Adipocyte (in vitro differentiated cells): ENCODE measurements around the gene DNAH2.

ENCODE experiments used
- DNase-seq: peaks from one replicate; pipeline ENCODE4 v3.0.0-alpha.2; 2015; ENCODE audit warnings: low read depth
- H3K27me3 ChIP-seq: replicated peaks from 2 replicates; pipeline ENCODE4 v1.7.0; 2013; ENCODE audit warnings: mild to moderate bottlenecking, low read length, moderate library complexity; ENCODE audit not compliant: control insufficient read depth, insufficient read depth
- H3K36me3 ChIP-seq: 2 replicates; pipeline ENCODE4 v1.7.0; 2013; ENCODE audit warnings: low read length, mild to moderate bottlenecking, moderate library complexity; ENCODE audit not compliant: control insufficient read depth, insufficient read depth, severe bottlenecking
- H3K4me1 ChIP-seq: 2 replicates; pipeline ENCODE4 v1.7.0; 2013; ENCODE audit warnings: mild to moderate bottlenecking, low read length, moderate library complexity; ENCODE audit not compliant: control insufficient read depth, insufficient read depth
- H3K4me3 ChIP-seq: 2 replicates; pipeline ENCODE4 v1.7.0; 2013; ENCODE audit warnings: mild to moderate bottlenecking, low read length, moderate library complexity
- H3K9ac ChIP-seq: 2 replicates; pipeline ENCODE4 v1.7.0; 2013; ENCODE audit warnings: mild to moderate bottlenecking, low read length, moderate library complexity
- H3K9me3 ChIP-seq: 2 replicates; pipeline ENCODE4 v1.7.0; 2013; ENCODE audit warnings: mild to moderate bottlenecking, low read length, moderate library complexity; ENCODE audit not compliant: control insufficient read depth

The DNAH2 gene

GRCh38 chr17:7687072-7687907 lies 30.3 kb upstream of the DNAH2 start, which contains the start of gene TP53:
TP53 (minus strand) TSS chr17:7687490; CDS start chr17:7676594, 10,896 bp downstream.
- H3K4me3 ChIP-seq = peak within 1 kb of the TSS; percentile 100
- no peaks in the 10 kb centered on the region for H3K9me3 ChIP-seq
- H3K4me1 ChIP-seq = peaks cover 25% of the 10 kb centered on the region
- no peaks in the 10 kb centered on the region for H3K36me3 ChIP-seq
- no peaks in the 10 kb centered on the region for H3K27me3 ChIP-seq
- peak; percentile 94 for DNase-seq
- H3K9ac ChIP-seq = peak within 1 kb of the TSS; percentile 100

- peak; percentile 100 for DNase-seq
- Histone ChIP-seq H3K9me3 (no peaks in the 10 kb centered on the region), H3K4me3 (peak within 1 kb of the TSS; percentile 100), H3K4me1 (peaks cover 25% of the 10 kb centered on the region), H3K27me3 (no peaks in the 10 kb centered on the region), H3K9ac (peak within 1 kb of the TSS; percentile 100), H3K36me3 (no peaks in the 10 kb centered on the region)
These were observed 29.4 kb upstream of the DNAH2 start, which contains the start of gene WRAP53 for GRCh38 chr17:7687908-7688807. WRAP53 (plus strand) TSS chr17:7688477; CDS start chr17:7688649, 172 bp downstream.

GRCh38 chr17:7688808-7689316 lies 28.7 kb upstream of the DNAH2 start:
- peaks cover 25% of the 10 kb centered on the region for H3K4me1 ChIP-seq
- no peak for DNase-seq
- no peaks in the 10 kb centered on the region for H3K36me3 ChIP-seq

GRCh38 chr17:7695586-7695985 lies 22.0 kb upstream of the DNAH2 start:
- H3K4me3 ChIP-seq = no peak overlapping the region
- no peak for DNase-seq
- no peaks in the 10 kb centered on the region for H3K9me3 ChIP-seq
- H3K27me3 ChIP-seq = no peaks in the 10 kb centered on the region
- H3K36me3 ChIP-seq = no peaks in the 10 kb centered on the region
- H3K4me1 ChIP-seq = no peaks in the 10 kb centered on the region
- H3K9ac ChIP-seq = no peak overlapping the region

More at GRCh38 chr17:7688808-7689316, 28.7 kb upstream of the DNAH2 start:
- peak overlapping the region; percentile 95 for H3K4me3 ChIP-seq
- H3K27me3 ChIP-seq = no peaks in the 10 kb centered on the region
- peak overlapping the region; percentile 89 for H3K9ac ChIP-seq
- H3K9me3 ChIP-seq = no peaks in the 10 kb centered on the region

- Histone ChIP-seq H3K9ac (no peak overlapping the region), H3K9me3 (no peaks in the 10 kb centered on the region), H3K27me3 (no peaks in the 10 kb centered on the region), H3K4me1 (no peaks in the 10 kb centered on the region), H3K36me3 (peaks cover 10% of the 10 kb centered on the region), H3K4me3 (no peak overlapping the region)
- no peak for DNase-seq
These were observed 19.5 kb upstream of the DNAH2 start for GRCh38 chr17:7697828-7698588.

GRCh38 chr17:7700510-7700909 lies 17.0 kb upstream of the DNAH2 start:
- no peak for DNase-seq
- Histone ChIP-seq H3K27me3 (peaks cover 12% of the 10 kb centered on the region), H3K9ac (no peak overlapping the region), H3K4me1 (peaks cover 11% of the 10 kb centered on the region), H3K4me3 (no peak overlapping the region), H3K36me3 (peaks cover 10% of the 10 kb centered on the region), H3K9me3 (no peaks in the 10 kb centered on the region)

- Histone ChIP-seq H3K4me1 (peaks cover 11% of the 10 kb centered on the region), H3K27me3 (peaks cover 24% of the 10 kb centered on the region), H3K4me3 (no peak overlapping the region), H3K36me3 (peaks cover 10% of the 10 kb centered on the region), H3K9ac (no peak overlapping the region), H3K9me3 (no peaks in the 10 kb centered on the region)
- no peak for DNase-seq
These were observed 15.9 kb upstream of the DNAH2 start for GRCh38 chr17:7701681-7702080.

- DNase-seq = no peak
- no peak overlapping the region for H3K4me3 ChIP-seq
- H3K9ac ChIP-seq = no peak overlapping the region
- no peaks in the 10 kb centered on the region for H3K9me3 ChIP-seq
- peaks cover 11% of the 10 kb centered on the region for H3K4me1 ChIP-seq
- peaks cover 10% of the 10 kb centered on the region for H3K36me3 ChIP-seq
- H3K27me3 ChIP-seq = peaks cover 34% of the 10 kb centered on the region
These were observed 14.8 kb upstream of the DNAH2 start for GRCh38 chr17:7702776-7703175.

- H3K4me3 ChIP-seq = no peak overlapping the region
- H3K9ac ChIP-seq = no peak overlapping the region
- H3K4me1 ChIP-seq = peaks cover 11% of the 10 kb centered on the region
- peaks cover 10% of the 10 kb centered on the region for H3K36me3 ChIP-seq
- no peaks in the 10 kb centered on the region for H3K9me3 ChIP-seq
- peaks cover 41% of the 10 kb centered on the region for H3K27me3 ChIP-seq
- peak; percentile 57 for DNase-seq
These were observed 13.7 kb upstream of the DNAH2 start for GRCh38 chr17:7703584-7704479.
